ENCODE data around the gene C17orf100.

Gene C17orf100

GRCh38 chr17:6668219-6668618 lies 16.7 kb downstream of the C17orf100 start:
- DNase-seq: no peak

DNA sequence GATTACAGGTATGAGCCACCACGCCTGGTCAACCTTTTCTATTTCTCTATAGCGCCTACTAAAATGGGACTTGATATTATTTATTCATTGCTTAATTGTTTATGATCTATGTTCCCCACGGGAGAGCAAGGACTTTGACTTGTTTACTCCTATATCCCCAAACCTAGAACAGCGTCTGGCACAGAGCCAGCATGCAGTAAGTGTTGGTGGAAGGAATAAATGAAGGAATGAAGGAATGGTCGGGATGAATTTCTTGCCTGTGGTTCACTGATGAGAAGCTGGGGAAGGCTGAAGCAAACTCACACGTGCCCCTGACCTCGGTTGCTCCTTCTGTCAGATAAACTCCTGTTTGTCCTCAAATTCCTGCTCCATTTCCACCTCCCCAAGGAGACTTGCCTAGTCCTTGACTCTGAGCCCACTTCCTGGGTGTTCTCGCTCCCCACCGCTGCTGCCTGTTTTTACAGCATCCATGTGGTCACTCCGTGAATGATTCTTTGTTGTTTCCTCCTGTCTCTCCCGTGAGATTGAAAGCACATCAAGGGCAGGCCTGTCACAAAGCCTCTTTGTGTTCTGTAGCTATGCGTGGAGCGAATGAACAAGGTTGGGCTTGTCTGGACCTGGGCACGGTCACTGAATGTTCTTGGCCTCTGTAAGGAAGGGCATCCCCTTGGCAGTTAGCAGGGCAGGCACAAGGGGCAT lies 17.3 kb downstream of the C17orf100 start:
- no peak for DNase-seq

DNA sequence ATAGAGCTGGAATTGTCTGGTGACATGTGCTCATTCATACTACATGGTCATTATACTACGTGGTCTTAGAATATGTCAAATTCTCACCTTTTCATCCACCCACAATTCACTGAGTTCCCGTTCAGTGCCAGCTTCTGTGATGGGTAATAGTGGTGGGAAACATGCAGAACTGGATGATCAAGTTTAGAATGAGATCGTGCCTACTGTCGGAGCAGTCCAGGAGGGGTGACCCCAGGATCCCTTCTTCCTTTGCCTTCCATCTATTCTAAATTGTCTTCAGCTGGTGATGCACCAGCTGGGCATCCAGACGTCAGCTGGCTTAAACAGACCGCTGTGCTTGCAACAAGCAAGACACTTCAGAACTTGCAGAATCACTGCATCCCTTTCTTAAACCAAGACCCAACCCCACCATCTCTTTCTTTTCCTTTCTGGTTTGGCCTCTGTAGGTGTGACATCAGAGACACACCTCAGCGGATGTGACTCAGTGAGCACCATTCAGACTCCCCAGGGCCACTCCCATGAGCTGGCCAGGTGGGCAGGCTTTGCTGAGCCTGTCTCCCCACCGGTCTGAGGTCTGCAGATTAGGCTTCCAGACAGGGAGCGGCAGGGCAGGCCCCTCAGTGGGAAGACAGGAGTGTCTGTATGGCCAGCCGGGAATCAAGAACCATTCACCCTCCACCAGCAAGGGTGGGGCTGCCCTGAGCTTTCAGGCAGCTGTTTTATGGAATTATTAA lies 18.1 kb downstream of the C17orf100 start:
- DNase-seq: no peak

DNA sequence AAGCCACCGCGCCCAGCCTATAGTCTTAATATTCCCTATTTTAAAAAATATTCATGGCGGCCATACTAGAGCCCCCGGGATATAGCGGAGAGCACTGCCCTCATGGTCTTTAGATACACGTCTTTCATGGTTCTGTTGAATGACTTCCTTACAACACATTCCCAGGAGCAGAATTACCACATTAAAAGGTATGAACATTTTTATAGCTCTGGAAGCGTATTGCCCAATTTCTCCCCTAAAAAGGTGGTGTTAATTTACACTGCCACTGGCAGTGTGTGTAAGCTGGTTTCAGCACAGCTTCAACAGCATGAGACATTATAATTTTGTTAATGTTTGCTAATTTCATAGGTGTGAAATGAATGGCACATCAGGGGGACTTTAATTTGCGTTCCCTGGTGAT lies 19.0 kb downstream of the C17orf100 start:
- DNase-seq: no peak

GRCh38 chr17:6670999-6671398 lies 19.4 kb downstream of the C17orf100 start:
- no peak for DNase-seq

DNA sequence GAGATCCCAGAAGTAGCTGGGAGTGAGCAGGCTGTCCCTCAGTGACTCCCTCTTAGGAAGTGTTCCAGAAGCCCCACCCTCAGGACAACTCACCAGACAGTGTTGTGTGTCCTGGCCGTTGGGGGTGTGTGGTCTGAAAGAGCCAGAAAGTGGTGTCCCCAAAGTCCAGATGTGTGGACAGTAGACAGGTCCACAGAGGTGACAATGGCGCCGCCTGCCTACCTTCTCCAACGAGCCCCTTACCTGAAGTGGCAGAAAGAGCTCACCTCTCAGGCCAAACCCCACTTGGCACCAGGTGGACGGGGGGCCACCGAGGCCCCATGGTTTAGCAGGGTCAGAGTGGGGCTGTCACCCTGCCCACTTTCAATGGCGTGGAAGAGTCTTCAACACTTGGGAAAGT lies 19.9 kb downstream of the C17orf100 start:
- DNase-seq: no peak

GRCh38 chr17:6674586-6674985 lies 23.0 kb downstream of the C17orf100 start:
- DNase-seq: no peak

GRCh38 chr17:6675201-6675825 lies 23.8 kb downstream of the C17orf100 start:
- no peak for DNase-seq

DNA sequence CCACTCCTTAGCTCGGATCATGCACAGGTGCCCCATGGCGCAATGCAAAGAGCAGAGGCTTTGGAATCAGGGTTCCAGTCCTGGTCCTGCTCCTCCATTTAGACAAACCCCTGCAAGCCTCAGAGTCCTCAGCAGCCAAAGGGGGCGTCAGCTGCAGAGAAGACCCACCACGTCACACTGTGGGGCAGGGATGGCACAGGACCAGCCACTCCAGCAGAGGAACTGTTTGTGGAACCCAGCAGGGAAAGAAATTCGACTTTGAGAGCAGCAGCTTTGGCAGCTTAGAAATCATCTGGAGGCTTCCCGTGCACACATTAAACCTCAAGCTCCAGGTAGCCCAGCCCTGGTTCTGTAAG lies 25.2 kb downstream of the C17orf100 start:
- no peak for DNase-seq

DNA sequence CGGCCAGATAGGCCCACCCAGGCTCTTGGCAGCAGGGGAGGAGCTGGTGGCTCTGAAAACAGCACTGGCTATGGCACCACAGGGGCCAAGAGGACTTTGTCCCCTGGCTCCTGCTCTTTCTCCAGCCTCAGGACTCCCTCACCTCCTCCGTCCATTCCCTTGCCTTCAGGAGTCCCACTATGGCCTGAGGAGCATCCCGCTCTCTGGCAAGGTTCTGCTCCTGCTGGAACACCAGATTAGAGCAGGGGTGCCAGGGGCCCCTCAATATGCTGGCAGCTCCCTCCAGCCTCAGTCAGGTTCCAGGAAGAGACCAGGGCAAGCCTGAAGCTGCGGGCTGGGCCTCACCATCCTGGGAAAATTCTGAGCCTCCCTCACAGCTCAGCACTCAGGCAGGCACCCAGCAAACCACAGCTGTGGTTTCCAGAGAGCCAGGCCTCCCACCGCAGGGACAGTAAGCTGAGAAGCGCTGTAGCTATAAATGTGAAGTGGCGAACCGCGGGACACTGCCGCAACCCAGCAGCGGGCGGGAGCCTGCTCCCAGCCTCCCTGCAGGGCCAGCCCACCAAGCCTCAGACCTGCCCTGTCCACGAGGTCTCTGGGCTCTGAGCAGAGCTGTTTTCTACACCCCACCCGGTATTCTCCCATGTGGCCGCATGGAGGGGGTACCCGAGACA lies 25.7 kb downstream of the C17orf100 start:
- no peak for DNase-seq

DNA sequence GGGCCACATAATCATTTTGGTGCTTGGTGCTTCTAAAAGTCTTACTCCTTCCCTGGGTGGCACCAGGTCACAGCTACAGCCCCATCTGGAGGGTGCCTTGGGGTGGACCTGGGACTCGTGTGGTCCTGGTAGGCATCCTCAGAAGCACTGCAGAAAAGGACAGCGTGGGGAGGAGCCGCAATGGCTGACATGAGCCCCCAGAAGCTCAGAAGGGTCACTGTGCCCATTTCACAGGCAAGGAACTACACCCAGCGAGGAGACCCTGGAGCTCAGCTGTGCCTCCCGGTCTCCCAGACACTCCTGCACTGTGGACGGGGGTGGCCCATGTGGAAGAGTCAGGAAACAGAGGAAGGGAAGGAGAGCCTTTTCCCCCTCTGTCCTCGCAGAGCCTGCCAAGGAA lies 26.4 kb downstream of the C17orf100 start:
- DNase-seq: no peak

GRCh38 chr17:6679241-6679640 lies 27.7 kb downstream of the C17orf100 start:
- no peak for DNase-seq

DNA sequence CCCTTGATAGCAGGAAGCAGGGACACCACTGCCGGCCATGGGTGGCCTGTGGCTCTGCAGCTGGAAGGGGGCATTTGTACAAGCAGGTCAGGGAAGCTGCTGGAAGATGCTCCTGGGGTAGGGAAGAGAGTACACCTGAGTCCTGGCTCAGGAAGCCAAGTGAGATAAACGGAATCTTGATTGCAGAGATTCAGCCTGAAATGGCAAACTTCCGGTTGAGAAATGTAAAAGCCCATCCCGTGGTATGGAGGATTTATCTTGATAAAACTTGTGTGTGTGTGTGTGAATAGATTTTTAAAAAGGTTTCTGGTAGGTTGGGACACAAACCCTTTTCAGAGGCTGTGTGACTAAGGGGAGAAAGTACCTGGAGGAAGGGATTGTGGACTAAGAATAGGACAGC lies 29.6 kb downstream of the C17orf100 start:
- no peak for DNase-seq

- DNase-seq: no peak
These were observed 30.1 kb downstream of the C17orf100 start for GRCh38 chr17:6681671-6682070.

DNA sequence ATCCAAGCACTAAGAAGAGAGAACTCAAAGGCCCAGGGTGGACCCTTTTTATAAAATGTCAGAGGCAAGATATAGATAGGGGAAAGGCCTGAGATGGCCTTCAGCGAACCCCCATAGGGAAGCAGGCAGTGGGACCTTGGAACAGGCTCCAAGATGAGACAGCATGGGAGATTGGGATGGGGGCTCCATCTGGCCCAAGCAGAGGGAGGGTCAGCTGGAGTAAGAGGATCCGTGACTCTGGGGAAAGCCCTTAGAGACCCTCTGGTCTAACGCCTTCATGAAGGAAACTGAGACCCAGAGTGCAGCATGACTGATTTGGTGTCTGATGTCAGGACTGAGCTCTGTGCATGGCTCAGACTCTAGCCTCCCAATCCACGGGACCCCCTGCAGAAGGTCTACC lies 30.8 kb downstream of the C17orf100 start:
- DNase-seq: no peak

- no peak for DNase-seq
These were observed 31.6 kb downstream of the C17orf100 start for GRCh38 chr17:6683081-6683684.

- no peak for DNase-seq
These were observed 32.3 kb downstream of the C17orf100 start for GRCh38 chr17:6683730-6684459.

GRCh38 chr17:6684460-6684783 lies 32.9 kb downstream of the C17orf100 start:
- DNase-seq: no peak

DNA sequence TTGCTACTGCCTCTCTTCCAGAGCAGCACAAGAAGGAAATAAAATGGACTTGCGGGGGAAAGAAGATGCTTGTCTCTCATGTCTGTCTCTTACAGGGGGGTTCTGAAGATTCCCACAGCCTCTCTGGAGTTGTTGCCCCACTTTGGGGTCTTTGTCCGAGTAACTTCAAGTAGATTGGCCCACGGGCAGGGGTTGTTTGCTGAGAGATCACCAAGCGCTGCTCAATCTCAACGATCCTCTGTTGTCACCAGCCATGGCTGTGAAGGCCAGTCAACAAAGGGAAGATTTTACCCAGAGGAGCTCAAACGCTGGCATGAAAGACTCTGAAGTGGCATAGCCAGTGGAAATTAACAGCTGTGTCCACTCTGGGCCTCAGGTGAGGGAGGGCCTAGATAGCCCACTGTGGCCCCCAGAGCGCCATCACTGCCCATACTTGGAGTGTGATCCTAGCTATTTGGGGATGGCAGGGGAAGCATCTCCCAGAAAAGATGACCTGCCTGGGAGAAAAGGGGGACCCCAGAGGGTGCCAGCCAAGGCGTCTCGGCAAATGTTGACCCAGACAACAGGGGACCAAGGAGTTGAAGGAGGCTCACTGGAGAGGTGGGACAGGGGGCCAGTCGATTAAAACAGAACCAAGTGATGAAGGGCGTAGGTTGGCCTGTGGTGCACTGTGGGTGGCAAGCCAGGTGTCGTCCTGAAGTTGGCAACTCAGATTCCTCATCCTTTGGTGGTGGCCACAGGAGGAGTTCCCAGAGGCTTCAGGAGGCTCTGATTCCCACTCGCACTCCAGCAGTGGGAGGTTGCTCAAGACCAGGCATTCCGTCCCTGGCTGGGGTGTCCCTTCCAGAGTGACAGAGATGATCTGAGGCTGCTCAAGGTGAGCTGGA lies 33.6 kb downstream of the C17orf100 start:
- no peak for DNase-seq

DNA sequence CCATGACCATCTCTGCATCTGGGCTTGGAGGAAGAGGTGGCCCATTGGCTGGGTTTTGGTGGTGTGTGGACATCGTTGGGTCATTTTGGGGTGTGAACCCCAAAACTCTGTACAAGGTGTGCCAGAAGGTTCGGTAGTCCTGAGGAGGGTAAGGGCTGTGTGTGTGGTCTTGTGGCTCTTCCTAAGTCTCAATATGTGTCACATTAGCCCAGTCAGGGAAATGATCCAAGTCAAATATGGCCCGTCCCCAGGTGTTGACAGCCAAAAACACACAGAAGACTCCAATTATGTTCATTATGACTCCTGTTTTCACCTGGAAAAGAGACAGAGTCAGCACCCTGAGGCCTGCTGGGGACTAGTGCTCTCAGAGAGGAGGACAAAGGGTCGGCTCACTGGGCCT lies 34.5 kb downstream of the C17orf100 start:
- no peak for DNase-seq
